NOMO-1 treated with dmso at 0.1 percent for 144 hours (cell line): Measurements from ENCODE around the gene ALG2.
A peak's percentile ranks its signal among the peaks of the same experiment; 100 is the strongest.

Experiments
- DNase-seq: peaks from one replicate; lab custom pipeline; 2025; ENCODE audit not compliant: unreplicated experiment; lab: John Stamatoyannopoulos, UW

ALG2 gene

GRCh38 chr9:99221621-99222415 is at the start of gene ALG2, which contains the start of gene SEC61B:
Gene ALG2 (minus strand): TSS chr9:99221942. CDS start chr9:99221894, 48 bp downstream.
Gene SEC61B (plus strand): TSS chr9:99222282. CDS start chr9:99222364, 82 bp downstream.
- peak; percentile 87 for DNase-seq

GRCh38 chr9:99270491-99270890 is 48.7 kb upstream of the ALG2 start:
- no peak for DNase-seq

- no peak for DNase-seq
Measured at GRCh38 chr9:99269416-99269815, 47.7 kb upstream of the ALG2 start.

- DNase-seq, result no peak
Measured at GRCh38 chr9:99266255-99267023, 44.7 kb upstream of the ALG2 start.

- no peak for DNase-seq
Measured at GRCh38 chr9:99265691-99266090, 43.9 kb upstream of the ALG2 start.

- no peak for DNase-seq
Measured at GRCh38 chr9:99264070-99264680, 42.4 kb upstream of the ALG2 start.

- DNase-seq, result no peak
Measured at GRCh38 chr9:99262949-99263418, 41.2 kb upstream of the ALG2 start.

- no peak for DNase-seq
Measured at GRCh38 chr9:99261923-99262322, 40.2 kb upstream of the ALG2 start.

GRCh38 chr9:99259231-99259918 is 37.6 kb upstream of the ALG2 start:
- DNase-seq, result no peak

GRCh38 chr9:99257723-99258389 is 36.1 kb upstream of the ALG2 start:
- no peak for DNase-seq

- no peak for DNase-seq
Measured at GRCh38 chr9:99255651-99256050, 33.9 kb upstream of the ALG2 start.

- DNase-seq, result no peak
Measured at GRCh38 chr9:99253772-99254431, 32.2 kb upstream of the ALG2 start.

GRCh38 chr9:99253134-99253533 is 31.4 kb upstream of the ALG2 start:
- DNase-seq, result no peak

- no peak for DNase-seq
Measured at GRCh38 chr9:99251157-99251556, 29.4 kb upstream of the ALG2 start.

- DNase-seq, result no peak
Measured at GRCh38 chr9:99249619-99250018, 27.9 kb upstream of the ALG2 start.

GRCh38 chr9:99244344-99245260 is 22.9 kb upstream of the ALG2 start:
- DNase-seq, result peak; percentile 35

GRCh38 chr9:99241106-99241505 is 19.4 kb upstream of the ALG2 start:
- no peak for DNase-seq

GRCh38 chr9:99239341-99240060 is 17.8 kb upstream of the ALG2 start:
- no peak for DNase-seq
